Ecto neural progenitor cell (in vitro differentiated cells): ENCODE measurements around the gene AR.

ENCODE experiments used
- DNase-seq: peaks from one replicate; pipeline ENCODE4 v3.0.0-alpha.2; 2018; ENCODE audit warnings: low spot score

The AR gene

DNA sequence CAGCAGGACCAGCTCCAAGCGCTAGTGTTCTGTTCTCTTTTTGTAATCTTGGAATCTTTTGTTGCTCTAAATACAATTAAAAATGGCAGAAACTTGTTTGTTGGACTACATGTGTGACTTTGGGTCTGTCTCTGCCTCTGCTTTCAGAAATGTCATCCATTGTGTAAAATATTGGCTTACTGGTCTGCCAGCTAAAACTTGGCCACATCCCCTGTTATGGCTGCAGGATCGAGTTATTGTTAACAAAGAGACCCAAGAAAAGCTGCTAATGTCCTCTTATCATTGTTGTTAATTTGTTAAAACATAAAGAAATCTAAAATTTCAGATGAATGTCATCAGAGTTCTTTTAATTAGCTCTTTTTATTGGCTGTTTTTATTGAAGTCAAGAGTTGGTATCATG, 186.5 kb downstream of the AR start:
- no peak for DNase-seq

DNA sequence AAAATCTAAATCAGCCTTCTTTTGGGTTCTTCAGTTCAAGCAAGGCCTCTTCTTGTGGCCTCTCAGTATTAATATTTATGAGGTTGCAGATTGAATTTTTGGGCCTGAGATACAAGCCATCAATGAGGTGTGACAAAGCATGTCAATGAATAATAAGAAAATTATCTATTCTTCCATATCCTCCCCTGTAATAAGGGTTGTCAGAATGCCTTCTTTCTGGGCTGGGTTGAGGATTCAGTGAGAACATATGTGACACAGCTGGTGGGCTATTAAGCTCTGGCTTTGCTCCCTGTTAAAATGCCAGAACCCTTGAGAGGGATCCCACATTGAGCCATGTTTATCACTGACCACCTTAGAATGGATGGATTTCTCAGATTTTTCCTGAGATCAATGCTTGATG, 187.2 kb downstream of the AR start:
- no peak for DNase-seq

DNA sequence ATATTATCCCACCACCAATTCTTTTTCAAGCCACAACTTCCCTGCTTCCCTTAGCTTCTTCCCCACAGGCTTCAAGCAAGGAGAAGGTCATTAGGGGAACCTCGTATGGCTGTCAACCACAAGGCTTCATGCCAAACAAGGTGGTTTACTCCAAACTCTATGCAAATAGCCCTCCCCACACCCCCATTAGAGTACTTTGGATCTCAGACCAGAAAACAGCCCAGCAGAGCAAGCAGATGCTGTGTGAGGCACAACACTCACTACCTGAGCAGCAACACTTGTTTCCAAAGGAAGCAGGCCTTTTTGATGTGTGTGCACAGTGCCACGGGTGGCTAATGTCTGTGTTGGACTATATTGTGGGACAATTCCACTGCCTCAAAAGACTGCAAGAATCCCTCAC, 189.0 kb downstream of the AR start:
- no peak for DNase-seq

DNA sequence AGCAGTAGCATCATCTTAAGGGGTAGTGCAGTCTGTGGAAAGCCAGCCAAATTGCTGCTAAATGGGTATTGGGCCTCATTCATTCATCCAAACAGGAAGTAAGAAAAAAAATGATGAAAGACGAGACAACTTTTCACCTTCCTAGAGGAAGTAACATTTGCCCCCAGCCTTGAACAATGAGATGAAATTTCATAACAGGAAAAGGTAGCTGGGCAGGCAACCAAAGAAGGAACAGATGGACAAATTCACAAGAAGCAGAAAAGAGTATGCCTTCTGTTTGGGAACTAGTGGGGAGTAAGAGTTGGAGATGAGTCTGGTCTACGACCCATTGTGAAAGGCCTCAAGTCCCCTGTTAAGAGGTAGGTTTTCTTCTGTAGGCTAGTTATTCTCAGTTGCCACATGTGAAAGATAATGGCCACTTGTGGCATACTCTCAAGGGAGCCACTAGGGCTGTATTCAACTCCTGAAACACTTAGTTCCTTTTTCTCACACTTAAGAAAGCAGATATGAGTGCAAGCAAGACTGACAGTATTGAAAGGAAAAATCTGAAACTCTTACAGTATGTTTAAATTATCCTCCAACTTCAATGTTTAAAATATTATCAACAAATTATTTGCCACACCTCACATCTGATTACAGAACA, 190.4 kb downstream of the AR start:
- no peak for DNase-seq

DNA sequence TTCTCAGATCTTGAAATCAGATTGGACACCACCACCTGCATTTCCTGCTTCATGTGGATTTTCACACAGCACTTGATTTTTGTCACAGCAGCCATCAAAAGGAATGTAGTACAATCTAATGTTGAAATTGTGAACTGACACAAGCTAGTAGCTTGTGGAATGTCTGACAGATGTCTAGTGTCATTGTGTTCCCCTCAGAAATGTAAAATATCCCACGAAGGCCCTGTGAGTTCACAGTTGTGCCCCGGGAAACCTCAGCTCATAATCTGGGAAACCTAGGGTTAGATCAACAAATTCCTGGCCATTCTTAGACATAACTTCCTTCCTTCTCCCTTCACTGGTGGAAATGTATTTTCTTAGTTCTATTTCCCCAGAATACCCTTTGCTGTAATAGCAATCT, 205.7 kb downstream of the AR start:
- no peak for DNase-seq

DNA sequence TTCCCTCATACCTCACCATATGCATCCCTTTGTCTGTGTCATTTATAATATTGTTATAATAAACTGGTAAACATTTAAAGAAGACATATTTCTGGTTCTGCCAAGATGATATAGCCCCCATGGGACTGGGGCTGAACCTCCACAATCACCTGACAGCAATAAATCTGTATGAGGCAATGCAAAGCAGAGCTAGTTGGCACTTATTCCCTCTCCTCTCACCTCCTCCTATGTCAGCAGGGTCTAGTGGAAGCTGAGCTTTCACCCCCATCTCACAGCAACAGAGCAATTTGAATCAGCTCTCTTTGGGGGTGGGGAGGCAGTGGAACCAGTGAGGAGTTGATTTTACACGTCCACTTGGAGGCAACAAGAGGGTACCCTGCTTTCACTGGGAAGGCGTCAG, 206.9 kb downstream of the AR start:
- no peak for DNase-seq

DNA sequence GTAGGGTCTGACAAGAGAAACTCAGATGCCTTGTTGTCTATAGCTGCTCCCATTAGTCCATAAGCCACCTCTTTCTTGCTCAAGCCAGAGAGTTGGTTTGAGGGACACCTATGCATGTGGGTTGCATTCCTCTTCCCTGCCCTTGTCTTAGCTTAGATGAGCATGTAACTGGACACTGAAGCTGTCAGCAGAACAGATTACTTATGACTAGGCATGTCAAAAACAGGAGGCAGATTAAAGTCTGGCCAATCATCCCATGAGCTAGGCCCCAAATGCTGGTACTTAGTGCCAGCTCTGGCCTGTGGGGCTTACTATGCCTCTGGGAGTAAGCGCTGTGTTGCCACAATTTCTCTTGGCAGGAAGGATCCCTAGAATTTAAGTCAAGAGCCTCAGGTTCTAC, 215.2 kb downstream of the AR start:
- DNase-seq: no peak

DNA sequence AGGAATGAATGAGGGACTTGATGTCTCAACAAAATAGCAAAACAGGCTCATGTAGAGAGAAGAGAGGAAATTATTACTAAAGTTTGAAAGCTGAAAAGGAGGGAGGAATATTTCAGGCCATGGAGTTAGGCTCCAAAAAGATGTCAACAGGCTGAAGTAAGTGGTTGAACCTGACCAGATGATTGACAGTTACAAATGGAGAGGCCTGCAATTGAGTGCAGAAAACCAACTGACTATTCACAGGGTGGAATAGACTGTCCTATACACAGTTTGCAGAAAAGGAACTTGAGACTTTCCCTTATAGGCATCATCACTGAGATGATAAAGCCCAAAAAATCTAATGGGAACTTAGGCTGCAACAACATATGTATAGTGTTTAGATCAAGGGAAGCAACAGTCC, 233.3 kb downstream of the AR start:
- no peak for DNase-seq

DNA sequence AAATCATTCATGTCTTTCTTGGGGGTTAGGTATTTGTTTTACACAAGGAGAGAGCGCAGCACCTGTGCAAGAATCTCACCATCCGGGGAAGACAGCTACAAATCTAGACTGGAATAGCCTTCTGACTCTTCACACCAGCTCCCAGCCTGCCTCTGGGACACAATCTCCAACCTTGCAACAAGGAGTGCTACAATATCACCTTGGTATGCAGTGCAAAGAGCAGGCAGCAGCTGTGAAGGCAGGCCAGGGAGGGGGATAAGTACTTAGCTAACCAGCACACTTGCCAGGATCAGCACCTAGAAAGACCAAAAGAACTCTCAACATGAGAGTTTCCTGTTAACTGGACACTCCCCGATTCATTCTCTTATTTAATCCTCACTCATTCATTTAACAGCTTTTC, 235.3 kb downstream of the AR start:
- DNase-seq: no peak
